H1 (cell line): ENCODE measurements around the gene CASK. TPM values are rescaled to one million over a fixed set of nuclear protein-coding genes. Genes with fewer than 3 reads are reported as not detected.

ENCODE experiments used
- CTCF ChIA-PET: fragments of 300-600 bp; sonication (Branson Sonifier 250); formaldehyde crosslinking; loops from one replicate; lab custom pipeline; 2021; ENCODE audit not compliant: partially characterized antibody; lab: Charles Lee
- POLR2A ChIA-PET: fragments of 300-600 bp; sonication (Branson Sonifier 250); formaldehyde crosslinking; loops from one replicate; lab custom pipeline; 2021; ENCODE audit warnings: inconsistent platforms; ENCODE audit not compliant: partially characterized antibody; lab: Charles Lee
- DNase-seq, 2 experiments: peaks; one replicate each; pipeline versions ENCODE4 v3.0.0 to v3.0.0-alpha.2; 2010 to 2022; ENCODE audit warnings: low spot score in 2 of 2, low read depth in 1 of 2, mixed read lengths in 1 of 2
- FAIRE-seq: peaks from 2 replicates; lab custom pipeline; 2011; peaks lifted over from hg19 to GRCh38; lab: Jason Lieb, UNC
- H2AFZ ChIP-seq: 2 replicates; pipeline ENCODE4 v1.8.1; 2012; ENCODE audit warnings: low read length, inconsistent platforms
- H2AK5ac ChIP-seq: 2 replicates; pipeline ENCODE4 v1.6.1; 2013; ENCODE audit warnings: low read depth, low read length
- H2BK120ac ChIP-seq: replicated peaks from 2 replicates; pipeline ENCODE3; 2013; ENCODE audit warnings: low read depth, low read length, inconsistent platforms
- H2BK12ac ChIP-seq: 2 replicates; pipeline ENCODE4 v1.6.1; 2013; ENCODE audit warnings: low read depth, low read length
- H2BK15ac ChIP-seq: 2 replicates; pipeline ENCODE4 v1.6.1; 2013; ENCODE audit warnings: low read length
- H2BK20ac ChIP-seq: 2 replicates; pipeline ENCODE4 v1.6.1; 2013; ENCODE audit warnings: low read length
- H2BK5ac ChIP-seq: 2 replicates; pipeline ENCODE4 v1.6.1; 2013; ENCODE audit warnings: low read depth, low read length
- H3K14ac ChIP-seq: 2 replicates; pipeline ENCODE4 v1.6.1; 2013; ENCODE audit warnings: inconsistent platforms; ENCODE audit not compliant: insufficient read length
- H3K18ac ChIP-seq: 2 replicates; pipeline ENCODE4 v1.6.1; 2013; ENCODE audit warnings: low read length; ENCODE audit errors: extremely low read depth
- H3K23ac ChIP-seq: 2 replicates; pipeline ENCODE4 v1.6.1; 2013; ENCODE audit warnings: inconsistent platforms; ENCODE audit not compliant: insufficient read length
- H3K23me2 ChIP-seq: 2 replicates; pipeline ENCODE4 v1.6.1; 2013; ENCODE audit warnings: low read depth, low read length
- H3K27ac ChIP-seq: 2 replicates; pipeline ENCODE4 v1.6.1; 2011; ENCODE audit warnings: low read depth, low read length, inconsistent platforms
- H3K27me3 ChIP-seq, 4 experiments: replicated peaks in 1 of 4; 1 replicate in 1 of 4; 2 replicates in 3 of 4; pipeline versions ENCODE4 v1.6.1 to v1.8.1; 2011 to 2013; ENCODE audit warnings: low read length in 3 of 4, mild to moderate bottlenecking in 3 of 4, inconsistent platforms in 2 of 4, mixed read lengths in 2 of 4, moderate library complexity in 1 of 4; ENCODE audit not compliant: control insufficient read depth in 3 of 4, insufficient read depth in 3 of 4; ENCODE audit errors: extremely low read depth in 1 of 4
- H3K36me3 ChIP-seq, 4 experiments: 2 replicates each; pipeline versions ENCODE4 v1.6.1 to v1.8.1; 2011 to 2013; ENCODE audit warnings: mild to moderate bottlenecking in 4 of 4, low read length in 3 of 4, moderate library complexity in 2 of 4, control low read depth in 1 of 4, inconsistent platforms in 1 of 4; ENCODE audit not compliant: insufficient read depth in 4 of 4, control insufficient read depth in 2 of 4
- H3K4ac ChIP-seq: replicated peaks from 2 replicates; pipeline ENCODE3; 2013; ENCODE audit warnings: low read length, low read depth, mixed read lengths, inconsistent platforms; ENCODE audit not compliant: insufficient read length
- H3K4me1 ChIP-seq, 4 experiments: replicated peaks in 1 of 4; 1 replicate in 1 of 4; 2 replicates in 3 of 4; pipeline versions ENCODE4 v1.6.1 to v1.8.1; 2011 to 2013; ENCODE audit warnings: low read length in 3 of 4, inconsistent platforms in 2 of 4, mixed read lengths in 1 of 4; ENCODE audit not compliant: insufficient read depth in 4 of 4, control insufficient read depth in 3 of 4
- H3K4me2 ChIP-seq, 2 experiments: 2 replicates each; pipeline versions ENCODE4 v1.6.1 to v1.8.1; 2011 to 2013; ENCODE audit warnings: low read depth in 2 of 2, low read length in 2 of 2, control low read depth in 1 of 2, inconsistent platforms in 1 of 2, mild to moderate bottlenecking in 1 of 2; ENCODE audit not compliant: insufficient read depth in 1 of 2
- H3K4me3 ChIP-seq, 4 experiments: fragments of 200-600, 300-600 bp in 1 of 4; sonication (generic), shearing (Covaris generic), sonication (Bioruptor Twin) in 1 of 4; 2 replicates each; pipeline versions ENCODE4 v1.5.1 to v1.8.1; 2011 to 2016; ENCODE audit warnings: low read length in 4 of 4, low read depth in 3 of 4, control low read depth in 2 of 4, inconsistent platforms in 2 of 4, mild to moderate bottlenecking in 2 of 4, mixed read lengths in 1 of 4, moderate library complexity in 1 of 4; ENCODE audit not compliant: insufficient read depth in 2 of 4; ENCODE audit errors: extremely low read depth in 1 of 4
- H3K56ac ChIP-seq: replicated peaks from 2 replicates; pipeline ENCODE3; 2013; ENCODE audit warnings: low read depth, mild to moderate bottlenecking, mixed read lengths, low read length, inconsistent platforms; ENCODE audit not compliant: insufficient read length
- H3K79me1 ChIP-seq: 2 replicates; pipeline ENCODE4 v1.6.1; 2013; ENCODE audit warnings: low read depth, low read length, control low read depth
- H3K79me2 ChIP-seq, 2 experiments: 2 replicates each; pipeline versions ENCODE4 v1.6.1 to v1.8.1; 2012 to 2013; ENCODE audit warnings: low read length in 2 of 2, mild to moderate bottlenecking in 2 of 2, inconsistent platforms in 1 of 2; ENCODE audit not compliant: insufficient read depth in 2 of 2, control insufficient read depth in 1 of 2
- H3K9ac ChIP-seq, 4 experiments: replicated peaks in 1 of 4; 1 replicate in 1 of 4; 2 replicates in 3 of 4; pipeline versions ENCODE4 v1.6.1 to v1.8.1; 2011 to 2013; ENCODE audit warnings: low read depth in 3 of 4, low read length in 3 of 4, control low read depth in 2 of 4, mild to moderate bottlenecking in 2 of 4, moderate library complexity in 2 of 4, inconsistent platforms in 1 of 4; ENCODE audit errors: extremely low read depth in 1 of 4
- H3K9me3 ChIP-seq, 2 experiments: 2 replicates each; pipeline versions ENCODE4 v1.6.1 to v1.8.1; 2012 to 2013; ENCODE audit warnings: mild to moderate bottlenecking in 2 of 2, moderate library complexity in 2 of 2, control low read depth in 1 of 2, inconsistent platforms in 1 of 2, low read depth in 1 of 2, low read length in 1 of 2, mixed read lengths in 1 of 2; ENCODE audit not compliant: insufficient read depth in 2 of 2
- H4K20me1 ChIP-seq, 2 experiments: replicated peaks in 1 of 2; 2 replicates each; pipeline versions ENCODE3 to v1.8.1; 2011 to 2013; ENCODE audit warnings: inconsistent platforms in 2 of 2, low read length in 2 of 2, mild to moderate bottlenecking in 1 of 2; ENCODE audit not compliant: insufficient read depth in 2 of 2, control insufficient read depth in 1 of 2
- H4K5ac ChIP-seq: 2 replicates; pipeline ENCODE4 v1.6.1; 2013; ENCODE audit warnings: low read length, low read depth, mixed read lengths, inconsistent platforms; ENCODE audit not compliant: insufficient read length
- H4K8ac ChIP-seq: 2 replicates; pipeline ENCODE4 v1.8.0; 2013; ENCODE audit warnings: mild to moderate bottlenecking, moderate library complexity, low read length, inconsistent platforms; ENCODE audit not compliant: insufficient read depth; ENCODE audit errors: extremely low read depth
- H4K91ac ChIP-seq: replicated peaks from 2 replicates; pipeline ENCODE3; 2013; ENCODE audit warnings: low read length, mixed read lengths, inconsistent platforms; ENCODE audit not compliant: insufficient read length
- CHD2 ChIP-seq: IDR thresholded peaks from 2 replicates; pipeline ENCODE4 v1.6.1; 2012; ENCODE audit warnings: low read length, improper control_type of control experiment
- EP300 ChIP-seq, 2 experiments: IDR thresholded peaks; 1 replicate in 1 of 2; 2 replicates in 1 of 2; pipeline ENCODE4 v1.6.1; 2011 to 2012; ENCODE audit warnings: low read depth in 2 of 2, low read length in 2 of 2, mild to moderate bottlenecking in 2 of 2, borderline replicate concordance in 1 of 2, inconsistent platforms in 1 of 2, moderate library complexity in 1 of 2
- RAD21 ChIP-seq, 2 experiments: IDR thresholded peaks in 1 of 2; conservative IDR thresholded peaks in 1 of 2; 2 replicates each; pipeline ENCODE4 v1.6.1; 2011; ENCODE audit warnings: low read depth in 2 of 2, low read length in 2 of 2, improper control_type of control experiment in 1 of 2, inconsistent platforms in 1 of 2, mild to moderate bottlenecking in 1 of 2, moderate library complexity in 1 of 2
- RBBP5 ChIP-seq: IDR thresholded peaks from 2 replicates; pipeline ENCODE4 v1.7.1; 2012; ENCODE audit warnings: low read depth, mild to moderate bottlenecking, inconsistent platforms, low read length, moderate library complexity, borderline replicate concordance
- SP1 ChIP-seq: IDR thresholded peaks from 2 replicates; pipeline ENCODE4 v1.6.1; 2011; ENCODE audit warnings: low read depth, low read length
- SUZ12 ChIP-seq: fragments of 200-600 bp; sonication (generic); IDR thresholded peaks from 2 replicates; pipeline ENCODE4 v1.6.1; 2012; ENCODE audit warnings: mild to moderate bottlenecking, inconsistent platforms, low read length, moderate library complexity, mixed read lengths
- TAF7 ChIP-seq: optimal IDR thresholded peaks from 2 replicates; pipeline ENCODE3; 2011; ENCODE audit warnings: low read depth, mild to moderate bottlenecking, inconsistent platforms, low read length, moderate library complexity, borderline replicate concordance
- USF2 ChIP-seq: IDR thresholded peaks from 2 replicates; pipeline ENCODE4 v1.6.1; 2011; ENCODE audit warnings: low read length, improper control_type of control experiment
- YY1 ChIP-seq: IDR thresholded peaks from 2 replicates; pipeline ENCODE4 v1.6.1; 2011; ENCODE audit warnings: low read depth, mild to moderate bottlenecking, low read length
- WGBS, 2 experiments: shearing (Covaris generic) in 1 of 2; methylation state at CpG; one replicate each; pipeline versions ENCODE4 v1.1.6 to v1.1.7; 2013 to 2015; ENCODE audit warnings: low lambda C conversion rate in 2 of 2, mixed read lengths in 2 of 2, inconsistent platforms in 1 of 2, low coverage in 1 of 2, missing lambda C conversion rate in 1 of 2; ENCODE audit not compliant: insufficient replicate concordance in 2 of 2, insufficient coverage in 1 of 2, insufficient read length in 1 of 2; ENCODE audit errors: extremely low coverage in 1 of 2, missing lambda C conversion rate in 1 of 2; 5-methylcytosine and 5-hydroxymethylcytosine counted together
- polyA plus RNA-seq, 7 experiments: library from polyadenylated mRNA; depleted of rRNA in 3 of 7; stranded (reverse) in 5 of 7; unstranded in 2 of 7; fragments of >200 nt in 5 of 7; fragments of 200-250 nt in 2 of 7; gene quantifications; 1 replicate in 5 of 7; 2 replicates in 1 of 7; 4 replicates in 1 of 7; pipeline versions ENCODE4 v1.2.1 to v1.2.3, GENCODE V29; 2011 to 2013; ENCODE audit warnings: missing spikeins in 2 of 7, mixed read lengths in 2 of 7
- total RNA-seq: library from RNA; stranded (reverse); fragmentation: NEBNext Ultra II Directional; extraction: Animal tissue kit (Norgen Biotek cat#: 25700); gene quantifications from 2 replicates; pipeline ENCODE4 v1.2.1, GENCODE V29; 2021

CASK gene
- total and polyA plus RNA-seq, 2 of the 8 experiments (the other 6 are each of a cell fraction or from before 2014, with no cell fraction given), result 21.6 to 55.1 TPM

GRCh38 chrX:41868392-41868977 is 54.9 kb downstream of the CASK start:
- ChIA-PET POLR2A (no interaction called here), CTCF (no interaction called here)
- H4K5ac ChIP-seq, result no peak overlapping the region
- H3K79me1 ChIP-seq, result no peaks in the 10 kb centered on the region
- DNase-seq (no peak), FAIRE-seq (no peak)
- no peaks in the 10 kb centered on the region for H4K20me1 ChIP-seq
- 85% methylated on average over 3 of the region's 3 CpGs; no CpG with 5 or more reads in 1 of the 2 experiments for WGBS, 2 experiments
- H3K4me2 ChIP-seq, result no peak overlapping the region
- no peak overlapping the region for H2BK20ac ChIP-seq
- no peak overlapping the region for H3K4me3 ChIP-seq
- H3K14ac ChIP-seq, result no peak overlapping the region
- H3K9me3 ChIP-seq, result no peaks in the 10 kb centered on the region
- no peaks in the 10 kb centered on the region for H3K27me3 ChIP-seq
- no peak overlapping the region for H2AFZ ChIP-seq
- H3K79me2 ChIP-seq, result peaks cover 0 to 66% of the 10 kb centered on the region in 2 experiments; a peak in 2 of 4 replicates
- no peak overlapping the region for H3K23ac ChIP-seq
- no peak overlapping the region for H3K9ac ChIP-seq
- H3K36me3 ChIP-seq, result no peaks in the 10 kb centered on the region
- no peak overlapping the region for H2AK5ac ChIP-seq
- no peak overlapping the region for H3K18ac ChIP-seq
- H2BK5ac ChIP-seq, result no peak overlapping the region
- no peak overlapping the region for H2BK12ac ChIP-seq
- H2BK15ac ChIP-seq, result no peak overlapping the region
- H2BK120ac ChIP-seq, result no peak overlapping the region
- H3K4ac ChIP-seq, result no peak overlapping the region
- 0 out of 7 replicates have a peak, but pooled peaks cover 0 to 3% (median 0%) of the 10 kb centered on the region in 4 experiments for H3K4me1 ChIP-seq
- H4K91ac ChIP-seq, result no peak overlapping the region
- H3K27ac ChIP-seq, result no peak overlapping the region
- H4K8ac ChIP-seq, result no peak overlapping the region
- H3K23me2 ChIP-seq, result no peaks in the 10 kb centered on the region
- H3K56ac ChIP-seq, result no peak overlapping the region
- TF ChIP-seq RBBP5, result no peak
- no peak for TF ChIP-seq TAF7
- TF ChIP-seq SP1, result no peak
- no peak for TF ChIP-seq YY1
- TF ChIP-seq SUZ12, result no peak
- TF ChIP-seq EP300 (IDR thresholded peaks at IDR 0.05; ENCODE audit: borderline replicate concordance in 1 of 2, low read depth in 2 of 2, low read length in 2 of 2), result no peak
- TF ChIP-seq CHD2, result no peak
- no peak for TF ChIP-seq RAD21 (IDR thresholded peaks at IDR 0.05 in 1 of 2, conservative IDR thresholded peaks at IDR 0.05 in 1 of 2; ENCODE audit: low read depth in 2 of 2, low read length in 2 of 2)
- no peak for TF ChIP-seq USF2
